Activated CD8-positive, alpha-beta T cell treated with anti-CD3 and anti-CD28 coated beads, Interleukin-2, amount 10 ng/mL, durations not matched to agents 7 days and 5 days (primary cell): ENCODE results near the gene DHRSX. TPM values are rescaled to one million over a fixed set of nuclear protein-coding genes. Genes with fewer than 3 reads are reported as not detected.

Source experiments
- ATAC-seq: fragments of 150-1000 bp; cut with Tn5 transposase; one replicate; pipeline ENCODE4 v1.10.0; 2021; ENCODE audit warnings: moderate library complexity
- CTCF ChIA-PET: fragments of 350-600 bp; sonication (Branson Sonifier 250); formaldehyde crosslinking; loops from one replicate; lab custom pipeline; 2021; ENCODE audit warnings: antibody characterized with exemption; lab: Charles Lee
- POLR2A ChIA-PET: fragments of 350-600 bp; sonication (Branson Sonifier 250); formaldehyde crosslinking; loops from one replicate; lab custom pipeline; 2021; ENCODE audit warnings: antibody characterized with exemption; lab: Charles Lee
- DNase-seq: peaks from one replicate; pipeline ENCODE4 v3.0.0-alpha.2; 2020
- H3K27ac Mint-ChIP-seq: one replicate; pipeline ENCODE4 v1.8.0; 2021; ENCODE audit warnings: mild to moderate bottlenecking, mixed read lengths
- H3K27me3 Mint-ChIP-seq: one replicate; pipeline ENCODE4 v1.8.0; 2021; ENCODE audit warnings: low read depth, mixed read lengths
- H3K36me3 Mint-ChIP-seq: one replicate; pipeline ENCODE4 v1.8.0; 2021; ENCODE audit warnings: low read depth, mixed read lengths
- H3K4me1 Mint-ChIP-seq: one replicate; pipeline ENCODE4 v1.8.0; 2021; ENCODE audit warnings: low read depth, mixed read lengths
- H3K4me3 Mint-ChIP-seq: one replicate; pipeline ENCODE4 v1.8.0; 2021; ENCODE audit warnings: mild to moderate bottlenecking, mixed read lengths
- H3K9me3 Mint-ChIP-seq: one replicate; pipeline ENCODE4 v1.8.0; 2022; ENCODE audit warnings: mixed read lengths; ENCODE audit not compliant: insufficient read depth
- total RNA-seq, 2 experiments: library from RNA; stranded (reverse); gene quantifications; one replicate each; pipeline ENCODE4 v1.2.3, GENCODE V29; 2021

The DHRSX gene
- total RNA-seq, 2 experiments from 2014 or later = 16.2 to 18.9 TPM

- Mint-ChIP-seq H3K9me3 (no peaks in the 10 kb centered on the region), H3K36me3 (peaks cover 12% of the 10 kb centered on the region), H3K4me3 (no peak overlapping the region), H3K27me3 (no peaks in the 10 kb centered on the region), H3K27ac (no peak overlapping the region), H3K4me1 (no peaks in the 10 kb centered on the region)
- DNase-seq (no peak), ATAC-seq (no peak)
- ChIA-PET CTCF (no interaction called here), POLR2A (no interaction called here)
Measured at GRCh38 chrX:2418000-2418399, 82.8 kb downstream of the DHRSX start.

DNA sequence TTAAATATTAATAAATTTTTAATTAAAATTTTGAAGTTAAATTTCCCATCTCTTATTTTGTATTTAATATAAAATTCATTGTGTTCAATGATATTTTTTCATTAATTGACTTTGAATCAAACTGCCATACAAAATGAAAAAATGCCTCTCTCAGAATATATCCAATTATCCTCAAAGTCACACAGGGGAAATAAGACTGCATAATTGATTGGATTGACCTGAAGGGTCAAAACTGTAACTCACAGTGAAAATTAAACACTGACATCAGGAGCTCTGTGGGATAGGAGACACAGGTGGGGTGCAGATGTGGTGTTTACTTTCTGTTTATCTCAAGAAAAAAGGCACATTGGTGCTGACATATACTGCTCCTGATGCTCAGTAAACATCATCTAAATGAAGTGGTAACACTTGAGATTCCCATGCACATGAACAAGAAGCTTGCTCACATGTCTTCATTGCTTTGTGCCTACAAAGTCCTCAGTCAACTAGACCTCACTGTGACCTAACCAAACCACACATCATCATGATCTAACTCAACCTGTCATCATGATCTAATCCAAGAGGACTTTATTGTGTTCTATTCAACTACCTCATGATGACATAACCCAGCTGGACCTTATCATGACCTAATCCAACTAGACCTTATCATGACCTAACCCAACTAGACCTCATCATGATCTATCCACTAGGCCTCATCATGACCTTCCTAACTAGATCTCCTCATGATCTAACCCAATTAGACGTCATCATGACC lies 83.7 kb downstream of the DHRSX start:
- CTCF ChIA-PET = no interaction called here
- POLR2A ChIA-PET = no interaction called here
- DNase-seq (no peak), ATAC-seq (no peak)
- H3K36me3 Mint-ChIP-seq = peaks cover 12% of the 10 kb centered on the region
- no peaks in the 10 kb centered on the region for H3K27me3 Mint-ChIP-seq
- H3K27ac Mint-ChIP-seq = no peak overlapping the region
- H3K4me3 Mint-ChIP-seq = no peak overlapping the region
- H3K4me1 Mint-ChIP-seq = no peaks in the 10 kb centered on the region
- no peaks in the 10 kb centered on the region for H3K9me3 Mint-ChIP-seq

DNA sequence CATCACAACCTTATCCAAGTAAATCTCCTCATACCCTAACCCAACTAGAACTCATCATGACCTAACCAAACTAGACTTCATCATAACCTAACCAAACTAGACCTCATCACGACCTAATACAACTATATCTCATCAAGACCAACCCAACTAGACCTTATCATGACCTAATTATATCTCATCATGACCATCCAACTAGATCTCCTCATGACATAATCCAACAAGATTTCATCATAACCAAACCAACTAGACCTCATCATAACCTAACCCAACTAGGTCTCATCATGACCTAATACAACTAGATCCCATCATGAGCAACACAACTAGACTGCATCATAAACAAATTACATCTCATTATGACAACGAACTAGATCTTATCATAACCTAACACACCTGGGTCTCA lies 86.4 kb downstream of the DHRSX start:
- Mint-ChIP-seq H3K27me3 (no peaks in the 10 kb centered on the region), H3K27ac (no peak overlapping the region), H3K36me3 (peaks cover 4% of the 10 kb centered on the region), H3K4me3 (no peak overlapping the region), H3K4me1 (no peaks in the 10 kb centered on the region), H3K9me3 (no peaks in the 10 kb centered on the region)
- ATAC-seq = no peak
- ChIA-PET CTCF (no interaction called here), POLR2A (no interaction called here)
- DNase-seq = no peak

DNA sequence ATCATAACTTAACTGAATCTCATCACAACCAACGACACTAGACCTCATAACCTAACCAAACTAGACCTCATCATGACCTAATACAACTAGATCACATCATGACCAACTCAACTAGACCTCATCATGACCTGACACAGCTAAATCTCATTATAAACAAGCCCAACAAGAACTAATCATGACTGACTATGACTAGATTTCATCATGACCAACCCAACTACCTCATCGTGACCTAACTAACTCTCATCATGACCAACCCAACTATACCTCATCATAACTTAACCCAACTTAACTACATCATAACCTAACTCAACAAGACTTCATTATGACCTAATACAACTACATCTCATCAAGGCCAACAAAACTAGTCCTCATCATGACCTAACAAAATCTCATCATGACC lies 86.8 kb downstream of the DHRSX start:
- Mint-ChIP-seq H3K36me3 (peaks cover 6% of the 10 kb centered on the region), H3K27me3 (no peaks in the 10 kb centered on the region), H3K9me3 (no peaks in the 10 kb centered on the region), H3K4me3 (no peak overlapping the region), H3K4me1 (no peaks in the 10 kb centered on the region), H3K27ac (no peak overlapping the region)
- ChIA-PET POLR2A (no interaction called here), CTCF (no interaction called here)
- no peak for ATAC-seq
- DNase-seq = no peak

- DNase-seq (no peak), ATAC-seq (no peak)
- Mint-ChIP-seq H3K27ac (no peak overlapping the region), H3K4me1 (no peaks in the 10 kb centered on the region), H3K27me3 (no peaks in the 10 kb centered on the region), H3K36me3 (peaks cover 21% of the 10 kb centered on the region), H3K9me3 (peaks cover 4% of the 10 kb centered on the region), H3K4me3 (no peak overlapping the region)
- ChIA-PET POLR2A (no interaction called here), CTCF (no interaction called here)
Measured at GRCh38 chrX:2412131-2412530, 88.6 kb downstream of the DHRSX start.

DNA sequence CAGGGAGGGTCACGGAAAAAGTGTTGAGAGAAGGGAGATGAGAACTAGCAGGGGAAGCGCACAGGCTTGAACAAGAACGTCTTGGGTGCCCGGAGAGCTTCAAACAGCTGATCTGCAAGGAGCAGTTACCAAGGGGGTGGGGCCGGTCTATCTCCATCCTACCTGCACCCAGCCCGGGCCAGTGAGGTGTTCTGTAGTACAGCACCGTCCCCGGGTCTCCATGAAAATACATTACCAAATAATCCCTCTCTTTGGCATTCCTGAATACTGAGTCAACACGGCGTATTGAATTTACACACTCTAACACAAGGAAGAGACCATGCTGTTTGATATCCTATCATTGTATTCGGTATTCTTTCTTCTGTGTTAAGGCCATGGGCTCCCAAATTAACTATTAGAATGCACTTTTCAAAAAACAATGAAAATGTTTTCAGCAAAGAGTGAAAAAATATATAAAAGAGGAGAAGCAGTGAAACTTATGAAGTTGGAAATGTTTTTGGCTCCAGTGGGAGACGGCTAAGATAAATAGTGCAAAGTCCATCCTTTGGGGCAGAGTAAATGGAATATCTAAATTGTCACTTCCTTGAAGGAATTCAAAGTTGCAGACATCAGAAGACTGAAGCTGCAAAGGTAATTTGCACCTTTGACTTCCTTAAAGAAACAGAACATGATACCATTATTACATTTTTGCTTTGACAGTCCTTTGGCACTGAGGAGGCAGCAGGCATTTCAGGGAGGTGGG lies 90.3 kb downstream of the DHRSX start:
- H3K36me3 Mint-ChIP-seq = peaks cover 29% of the 10 kb centered on the region
- ATAC-seq = no peak
- H3K27me3 Mint-ChIP-seq = no peaks in the 10 kb centered on the region
- POLR2A ChIA-PET = no interaction called here
- DNase-seq = no peak
- CTCF ChIA-PET = no interaction called here
- H3K9me3 Mint-ChIP-seq = peaks cover 10% of the 10 kb centered on the region
- no peaks in the 10 kb centered on the region for H3K4me1 Mint-ChIP-seq
- H3K27ac Mint-ChIP-seq = no peak overlapping the region
- H3K4me3 Mint-ChIP-seq = no peak overlapping the region

DNA sequence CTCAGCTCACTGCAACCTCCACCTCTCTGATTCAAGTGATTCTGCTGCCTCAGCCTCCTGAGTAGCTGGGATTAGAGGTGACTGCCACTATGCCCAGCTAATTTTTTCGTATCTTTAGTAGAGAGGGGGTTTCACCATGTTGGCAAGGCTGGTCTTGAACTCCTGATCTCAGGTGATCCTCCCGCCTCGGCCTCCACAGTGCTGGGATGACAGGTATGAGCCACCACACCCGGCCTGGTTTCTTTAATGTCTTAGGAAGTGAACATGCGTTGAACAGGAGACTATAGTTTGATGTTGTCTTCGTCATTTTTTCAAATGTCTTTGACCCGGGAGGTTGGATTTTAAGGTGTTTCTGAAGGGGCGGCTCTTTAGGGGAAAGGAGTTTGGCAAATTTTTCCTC lies 91.0 kb downstream of the DHRSX start:
- Mint-ChIP-seq H3K9me3 (peaks cover 10% of the 10 kb centered on the region), H3K4me3 (no peak overlapping the region), H3K36me3 (peaks cover 29% of the 10 kb centered on the region), H3K27me3 (no peaks in the 10 kb centered on the region), H3K4me1 (no peaks in the 10 kb centered on the region), H3K27ac (no peak overlapping the region)
- ChIA-PET POLR2A (no interaction called here), CTCF (no interaction called here)
- ATAC-seq (no peak), DNase-seq (no peak)

DNA sequence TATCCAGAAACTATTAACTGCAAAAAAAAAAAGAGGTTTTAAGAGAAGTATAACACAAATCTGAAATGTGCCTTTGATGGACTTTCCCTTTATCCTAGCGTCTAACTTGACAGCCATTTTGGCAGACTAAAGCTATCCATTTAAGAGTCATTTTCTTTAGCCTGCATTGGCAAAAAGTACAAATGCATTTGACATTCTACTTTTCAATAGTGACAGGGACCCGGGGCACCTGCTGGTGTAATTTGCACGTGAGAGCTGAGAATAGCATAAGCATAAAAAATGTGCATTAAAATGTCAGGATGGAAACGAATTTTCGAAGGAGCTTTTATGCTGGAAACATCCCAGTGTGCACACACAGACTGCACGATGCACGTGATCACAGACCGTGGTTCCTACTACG lies 91.9 kb downstream of the DHRSX start:
- no peak overlapping the region for H3K27ac Mint-ChIP-seq
- H3K27me3 Mint-ChIP-seq = no peaks in the 10 kb centered on the region
- H3K4me1 Mint-ChIP-seq = no peaks in the 10 kb centered on the region
- CTCF ChIA-PET = no interaction called here
- DNase-seq = no peak
- POLR2A ChIA-PET = no interaction called here
- ATAC-seq = no peak
- peaks cover 29% of the 10 kb centered on the region for H3K36me3 Mint-ChIP-seq
- H3K4me3 Mint-ChIP-seq = no peak overlapping the region
- H3K9me3 Mint-ChIP-seq = peaks cover 10% of the 10 kb centered on the region

GRCh38 chrX:2406891-2407518 lies 93.8 kb downstream of the DHRSX start:
- CTCF ChIA-PET = no interaction called here
- POLR2A ChIA-PET = no interaction called here

GRCh38 chrX:2404776-2405175 lies 96.0 kb downstream of the DHRSX start:
- Mint-ChIP-seq H3K4me3 (no peak overlapping the region), H3K9me3 (peaks cover 10% of the 10 kb centered on the region), H3K36me3 (peaks cover 33% of the 10 kb centered on the region), H3K4me1 (no peaks in the 10 kb centered on the region), H3K27ac (no peak overlapping the region), H3K27me3 (no peaks in the 10 kb centered on the region)
- ChIA-PET CTCF (no interaction called here), POLR2A (no interaction called here)
- ATAC-seq = no peak
- DNase-seq = no peak

More at GRCh38 chrX:2406891-2407518, 93.8 kb downstream of the DHRSX start:
- ATAC-seq = no peak
- Mint-ChIP-seq H3K27ac (no peak overlapping the region), H3K9me3 (peaks cover 10% of the 10 kb centered on the region), H3K27me3 (no peaks in the 10 kb centered on the region), H3K4me1 (no peaks in the 10 kb centered on the region), H3K4me3 (no peak overlapping the region), H3K36me3 (peaks cover 34% of the 10 kb centered on the region)
- DNase-seq = no peak

GRCh38 chrX:2402361-2402690 lies 98.5 kb downstream of the DHRSX start:
- no peaks in the 10 kb centered on the region for H3K27me3 Mint-ChIP-seq
- H3K27ac Mint-ChIP-seq = no peak overlapping the region
- ChIA-PET CTCF (no interaction called here), POLR2A (no interaction called here)
- ATAC-seq (no peak), DNase-seq (no peak)
- H3K4me1 Mint-ChIP-seq = no peaks in the 10 kb centered on the region
- no peak overlapping the region for H3K4me3 Mint-ChIP-seq
- H3K9me3 Mint-ChIP-seq = peaks cover 8% of the 10 kb centered on the region
- peaks cover 18% of the 10 kb centered on the region for H3K36me3 Mint-ChIP-seq

- H3K4me3 Mint-ChIP-seq = no peak overlapping the region
- H3K9me3 Mint-ChIP-seq = peaks cover 2% of the 10 kb centered on the region
- no peak overlapping the region for H3K27ac Mint-ChIP-seq
- ATAC-seq (no peak), DNase-seq (no peak)
- CTCF ChIA-PET = no interaction called here
- H3K4me1 Mint-ChIP-seq = no peaks in the 10 kb centered on the region
- POLR2A ChIA-PET = no interaction called here
- peaks cover 12% of the 10 kb centered on the region for H3K36me3 Mint-ChIP-seq
- H3K27me3 Mint-ChIP-seq = no peaks in the 10 kb centered on the region
Measured at GRCh38 chrX:2401590-2402360, 99.0 kb downstream of the DHRSX start.
